Hepatocyte (in vitro differentiated cells): ENCODE data around the gene TAF1L. TPM values are rescaled to one million over a fixed set of nuclear protein-coding genes. Genes with fewer than 3 reads are reported as not detected.
"Not testable (repeated sequence)": the region's sequence is repeated elsewhere in the genome, so short reads cannot be mapped to it uniquely, and the experiment has no call there.

Source experiments
- DNase-seq: peaks from one replicate; pipeline ENCODE4 v3.0.0-alpha.2; 2016; ENCODE audit warnings: low spot score
- H2AFZ ChIP-seq: fragments of 200-600 bp; sonication (generic); 2 replicates; pipeline ENCODE4 v1.6.0; 2016; ENCODE audit warnings: antibody characterized with exemption, mild to moderate bottlenecking
- H3K27ac ChIP-seq: fragments of 200-600 bp; sonication (generic); 2 replicates; pipeline ENCODE4 v1.5.1; 2016; ENCODE audit warnings: mild to moderate bottlenecking
- H3K27me3 ChIP-seq: fragments of 200-600 bp; sonication (generic); 2 replicates; pipeline ENCODE4 v1.6.1; 2016
- H3K36me3 ChIP-seq: fragments of 200-600 bp; sonication (generic); replicated peaks from 2 replicates; pipeline ENCODE4 v1.5.1; 2016; ENCODE audit warnings: low read depth; ENCODE audit not compliant: insufficient read depth
- H3K4me1 ChIP-seq: fragments of 200-600 bp; sonication (generic); 2 replicates; pipeline ENCODE4 v1.5.1; 2016; ENCODE audit warnings: mild to moderate bottlenecking, moderate library complexity; ENCODE audit not compliant: insufficient read depth
- H3K4me2 ChIP-seq: fragments of 200-600 bp; sonication (generic); 2 replicates; pipeline ENCODE4 v1.6.0; 2016
- H3K4me3 ChIP-seq: fragments of 200-600 bp; sonication (generic); 2 replicates; pipeline ENCODE4 v1.5.1; 2016; ENCODE audit warnings: mild to moderate bottlenecking
- H3K79me2 ChIP-seq: fragments of 200-600 bp; sonication (generic); 2 replicates; pipeline ENCODE4 v1.6.0; 2017; ENCODE audit warnings: mild to moderate bottlenecking
- H3K9me2 ChIP-seq: fragments of 200-600 bp; sonication (generic); replicated peaks from 2 replicates; pipeline ENCODE4 v1.6.0; 2017; ENCODE audit warnings: mild to moderate bottlenecking; ENCODE audit not compliant: insufficient read depth
- H3K9me3 ChIP-seq: fragments of 200-600 bp; sonication (generic); 2 replicates; pipeline ENCODE4 v1.5.1; 2016; ENCODE audit warnings: low read depth, mild to moderate bottlenecking
- H4K20me1 ChIP-seq: fragments of 200-600 bp; sonication (generic); 2 replicates; pipeline ENCODE4 v1.6.0; 2016; ENCODE audit warnings: mild to moderate bottlenecking; ENCODE audit not compliant: insufficient read depth, poor library complexity, severe bottlenecking
- EZH2 ChIP-seq: fragments of 200-600 bp; sonication (generic); IDR thresholded peaks from 2 replicates; pipeline ENCODE4 v1.6.1; 2016; ENCODE audit warnings: antibody characterized with exemption, mild to moderate bottlenecking, borderline replicate concordance
- EZH2phosphoT487 ChIP-seq: fragments of 200-600 bp; sonication (generic); IDR thresholded peaks from one replicate; pipeline ENCODE4 v1.6.1; 2018; ENCODE audit warnings: antibody characterized with exemption, mild to moderate bottlenecking, low read depth, moderate library complexity; ENCODE audit not compliant: unreplicated experiment, severe bottlenecking
- WGBS: methylation state at CpG from one replicate; pipeline ENCODE4 v1.1.6; 2016; ENCODE audit warnings: low lambda C conversion rate; ENCODE audit errors: missing lambda C conversion rate; 5-methylcytosine and 5-hydroxymethylcytosine counted together
- polyA plus RNA-seq: library from polyadenylated mRNA; unstranded; fragments of >200 nt; fragmentation: Nextera tagmentation; extraction: Ambion mirVana; gene quantifications from 2 replicates; pipeline ENCODE4 v1.2.1, GENCODE V29; 2016
- total RNA-seq: library from RNA; depleted of rRNA; stranded (reverse); fragments of >200 nt; gene quantifications from 2 replicates; pipeline ENCODE4 v1.2.3, GENCODE V29; 2014
- TF ChIP-seq, protein P1 (sequence below): fragments of 200-600 bp; sonication (generic); IDR thresholded peaks from 2 replicates; pipeline ENCODE4 v1.5.1; 2016; ENCODE audit warnings: antibody characterized with exemption, mild to moderate bottlenecking; ENCODE audit not compliant: poor library complexity

Gene TAF1L
- total and polyA plus RNA-seq, 2 experiments from 2014 or later = not detected

DNA sequence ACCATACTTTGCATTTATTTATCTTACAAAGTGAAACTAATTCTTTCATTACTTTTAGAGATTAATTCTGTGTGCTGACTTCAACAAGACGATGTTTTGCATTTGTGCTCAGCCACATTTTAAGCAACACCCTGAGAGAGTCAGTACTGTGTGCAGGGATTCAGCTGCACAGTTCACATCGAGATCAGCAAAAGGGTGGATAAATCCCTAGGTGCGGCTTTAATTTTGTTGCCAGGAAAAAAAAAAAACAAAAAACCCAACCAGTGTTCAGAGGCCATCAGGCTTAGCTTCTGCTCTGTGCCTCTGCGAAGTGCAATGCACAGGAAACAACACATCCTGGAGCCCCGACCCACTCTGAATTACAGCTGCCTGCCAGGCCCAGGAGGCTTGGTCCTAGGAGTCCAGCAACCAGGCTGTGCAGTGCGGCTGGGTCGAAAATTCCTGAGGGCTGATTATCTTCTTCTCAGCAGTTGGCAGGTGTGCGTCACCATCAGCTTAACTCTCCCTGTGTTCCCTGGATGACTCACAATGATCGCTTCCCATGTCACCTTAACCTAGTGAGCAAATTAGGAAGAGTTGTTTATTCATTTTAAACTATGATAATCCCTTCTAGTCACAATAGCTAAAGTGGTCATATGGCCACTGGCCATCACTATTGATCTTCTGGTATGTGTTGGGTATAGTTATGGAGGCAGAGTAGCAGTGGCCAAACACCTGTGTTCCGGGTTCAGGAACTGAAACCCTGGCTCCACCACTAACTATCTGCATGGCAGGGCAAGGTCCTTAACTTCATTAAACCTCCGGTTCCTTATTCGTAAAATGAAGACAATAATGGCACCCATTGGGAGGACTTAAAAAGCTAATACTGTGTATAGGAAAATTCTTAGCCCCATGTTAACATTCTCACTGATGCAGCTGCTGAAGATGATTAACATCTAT, 31.3 kb downstream of the TAF1L start:
- Histone ChIP-seq H3K27ac (no peak overlapping the region), H3K4me1 (no peaks in the 10 kb centered on the region), H3K36me3 (no peaks in the 10 kb centered on the region), H3K9me2 (no peaks in the 10 kb centered on the region), H4K20me1 (no peaks in the 10 kb centered on the region), H3K27me3 (no peaks in the 10 kb centered on the region), H3K79me2 (no peaks in the 10 kb centered on the region), H3K4me3 (no peak overlapping the region), H2AFZ (no peak overlapping the region), H3K9me3 (no peaks in the 10 kb centered on the region), H3K4me2 (no peak overlapping the region)
- TF ChIP-seq, protein P1, sequence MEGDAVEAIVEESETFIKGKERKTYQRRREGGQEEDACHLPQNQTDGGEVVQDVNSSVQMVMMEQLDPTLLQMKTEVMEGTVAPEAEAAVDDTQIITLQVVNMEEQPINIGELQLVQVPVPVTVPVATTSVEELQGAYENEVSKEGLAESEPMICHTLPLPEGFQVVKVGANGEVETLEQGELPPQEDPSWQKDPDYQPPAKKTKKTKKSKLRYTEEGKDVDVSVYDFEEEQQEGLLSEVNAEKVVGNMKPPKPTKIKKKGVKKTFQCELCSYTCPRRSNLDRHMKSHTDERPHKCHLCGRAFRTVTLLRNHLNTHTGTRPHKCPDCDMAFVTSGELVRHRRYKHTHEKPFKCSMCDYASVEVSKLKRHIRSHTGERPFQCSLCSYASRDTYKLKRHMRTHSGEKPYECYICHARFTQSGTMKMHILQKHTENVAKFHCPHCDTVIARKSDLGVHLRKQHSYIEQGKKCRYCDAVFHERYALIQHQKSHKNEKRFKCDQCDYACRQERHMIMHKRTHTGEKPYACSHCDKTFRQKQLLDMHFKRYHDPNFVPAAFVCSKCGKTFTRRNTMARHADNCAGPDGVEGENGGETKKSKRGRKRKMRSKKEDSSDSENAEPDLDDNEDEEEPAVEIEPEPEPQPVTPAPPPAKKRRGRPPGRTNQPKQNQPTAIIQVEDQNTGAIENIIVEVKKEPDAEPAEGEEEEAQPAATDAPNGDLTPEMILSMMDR = no peak
- TF ChIP-seq EZH2phosphoT487 (no peak), EZH2 (no peak)
- 84% methylated on average over 12 of the region's 12 CpGs for WGBS
- DNase-seq = peak; percentile 32

DNA sequence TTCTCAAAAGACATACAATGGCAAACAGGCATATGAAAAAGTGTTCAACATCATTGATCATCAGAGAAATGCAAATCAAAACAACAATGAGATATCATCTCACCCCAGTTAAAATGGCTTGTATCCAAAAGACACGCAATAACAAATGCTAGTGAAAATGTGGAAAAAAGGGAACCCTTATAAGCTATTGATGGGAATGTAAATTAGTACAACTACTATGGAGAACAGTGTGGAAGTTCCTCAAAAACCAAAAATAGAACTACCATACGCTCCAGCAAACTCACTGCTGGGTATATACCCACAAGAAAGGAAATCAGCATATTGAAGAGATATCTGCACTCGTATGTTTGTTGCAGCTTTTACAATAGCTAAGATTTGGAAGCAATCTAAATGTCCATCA, 36.4 kb downstream of the TAF1L start:
- not testable (repeated sequence) for H3K9me3 ChIP-seq, H3K4me3 ChIP-seq, H3K36me3 ChIP-seq, H3K9me2 ChIP-seq, H3K27ac ChIP-seq, H3K4me1 ChIP-seq, DNase-seq, H3K27me3 ChIP-seq, H4K20me1 ChIP-seq, H2AFZ ChIP-seq, H3K79me2 ChIP-seq, H3K4me2 ChIP-seq
- WGBS = 78% methylated on average over 3 of the region's 3 CpGs

DNA sequence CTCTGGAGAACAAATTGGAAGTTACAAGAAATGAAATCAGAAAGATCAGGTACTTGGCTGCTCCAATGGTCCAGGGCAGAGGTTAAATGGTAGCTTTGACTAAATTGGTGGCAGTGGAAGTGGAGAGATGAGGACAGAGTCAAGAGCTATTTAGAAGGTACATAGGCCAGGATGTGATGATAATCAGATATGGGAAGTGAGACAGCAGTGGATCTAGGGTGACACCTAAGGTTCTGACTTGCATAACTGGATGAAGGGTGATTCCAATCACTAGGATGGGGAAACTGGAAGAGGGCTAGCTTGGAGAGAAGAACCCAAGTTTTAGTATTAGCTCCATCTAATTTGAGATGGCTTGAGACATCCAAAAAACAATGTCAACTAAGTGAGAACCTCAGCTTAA, 38.5 kb downstream of the TAF1L start:
- Histone ChIP-seq H3K9me2 (no peaks in the 10 kb centered on the region), H3K4me3 (no peak overlapping the region), H3K4me2 (no peak overlapping the region), H2AFZ (no peak overlapping the region), H3K27me3 (no peaks in the 10 kb centered on the region), H3K79me2 (no peaks in the 10 kb centered on the region), H3K27ac (no peak overlapping the region), H3K4me1 (no peaks in the 10 kb centered on the region), H3K36me3 (no peaks in the 10 kb centered on the region), H4K20me1 (no peaks in the 10 kb centered on the region), H3K9me3 (no peaks in the 10 kb centered on the region)
- no peak for DNase-seq
- TF ChIP-seq EZH2phosphoT487 (no peak), EZH2 (no peak)

DNA sequence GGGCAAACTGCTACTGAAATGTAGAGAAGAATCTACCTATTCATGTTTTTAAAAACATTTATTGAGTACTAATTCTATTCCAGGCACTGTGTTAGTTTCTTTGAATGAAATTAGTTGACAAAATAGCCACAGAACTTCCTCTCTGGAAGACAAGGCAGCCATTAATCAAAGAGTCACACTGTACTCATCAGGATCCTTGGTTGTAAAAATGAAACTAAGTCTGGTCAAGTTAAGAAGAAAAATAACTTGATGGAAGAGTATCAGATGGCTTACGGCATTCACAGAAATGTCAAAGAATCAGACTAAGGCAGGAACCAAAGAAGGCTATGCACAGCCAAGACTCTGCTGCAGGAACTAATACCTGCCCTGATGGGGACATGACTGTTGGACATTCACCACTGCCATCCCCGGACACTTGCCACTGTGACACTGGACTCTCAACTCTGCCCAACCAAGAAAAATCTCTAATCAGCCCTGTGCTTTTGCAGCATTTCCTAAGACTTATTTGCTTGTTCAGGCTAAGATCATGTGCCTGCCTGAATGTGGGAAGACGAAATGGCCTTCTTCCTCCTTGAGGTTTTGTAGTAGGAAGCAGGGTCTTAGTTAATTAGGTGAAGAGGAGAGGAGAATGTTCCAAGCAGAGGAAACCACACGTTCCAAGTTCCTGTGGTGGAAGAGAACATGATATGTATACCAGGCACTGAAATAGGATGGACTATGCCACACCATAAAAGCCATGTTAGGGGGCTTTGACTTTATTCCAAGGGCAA, 39.2 kb downstream of the TAF1L start:
- H3K36me3 ChIP-seq = no peaks in the 10 kb centered on the region
- no peaks in the 10 kb centered on the region for H4K20me1 ChIP-seq
- H3K9me2 ChIP-seq = no peaks in the 10 kb centered on the region
- H3K79me2 ChIP-seq = no peaks in the 10 kb centered on the region
- H3K4me2 ChIP-seq = no peak overlapping the region
- no peak overlapping the region for H3K4me3 ChIP-seq
- TF ChIP-seq EZH2 (no peak), EZH2phosphoT487 (no peak)
- TF ChIP-seq, protein P1 = no peak
- H3K9me3 ChIP-seq = no peaks in the 10 kb centered on the region
- 89% methylated on average over 4 of the region's 4 CpGs for WGBS
- DNase-seq = no peak
- H3K4me1 ChIP-seq = no peaks in the 10 kb centered on the region
- H2AFZ ChIP-seq = no peak overlapping the region
- H3K27me3 ChIP-seq = no peaks in the 10 kb centered on the region
- no peak overlapping the region for H3K27ac ChIP-seq
